Measurements from ENCODE around the gene DMTF1. TPM values are rescaled to one million over a fixed set of nuclear protein-coding genes. Genes with fewer than 3 reads are reported as not detected.
"Not testable (repeated sequence)": the region's sequence is repeated elsewhere in the genome, so short reads cannot be mapped to it uniquely, and the experiment has no call there.

DMTF1 gene
- total RNA-seq, 2 donors from 2014 or later: 25.7 to 26.9 TPM

DNA sequence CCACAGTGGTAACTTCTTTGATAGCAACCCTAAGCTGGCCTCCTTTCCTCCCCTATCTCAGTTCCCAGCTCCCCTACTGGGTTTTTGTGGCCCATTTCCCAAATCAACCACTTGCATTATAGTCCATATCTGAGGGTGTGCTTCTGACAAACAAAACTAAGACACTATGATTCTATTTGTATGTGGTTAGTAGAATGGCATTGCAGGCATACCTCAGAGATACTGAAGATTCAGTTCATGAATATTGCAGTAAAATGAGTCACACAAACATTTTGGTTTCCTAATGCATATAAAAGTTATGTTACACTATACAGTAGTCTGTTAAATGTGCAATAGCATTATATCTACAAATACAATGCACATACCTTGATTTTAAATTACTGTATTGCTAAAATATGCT is 82.7 kb downstream of the DMTF1 start:
- H3K9me3 ChIP-seq: no peaks in the 10 kb centered on the region
- TF ChIP-seq, protein P1, sequence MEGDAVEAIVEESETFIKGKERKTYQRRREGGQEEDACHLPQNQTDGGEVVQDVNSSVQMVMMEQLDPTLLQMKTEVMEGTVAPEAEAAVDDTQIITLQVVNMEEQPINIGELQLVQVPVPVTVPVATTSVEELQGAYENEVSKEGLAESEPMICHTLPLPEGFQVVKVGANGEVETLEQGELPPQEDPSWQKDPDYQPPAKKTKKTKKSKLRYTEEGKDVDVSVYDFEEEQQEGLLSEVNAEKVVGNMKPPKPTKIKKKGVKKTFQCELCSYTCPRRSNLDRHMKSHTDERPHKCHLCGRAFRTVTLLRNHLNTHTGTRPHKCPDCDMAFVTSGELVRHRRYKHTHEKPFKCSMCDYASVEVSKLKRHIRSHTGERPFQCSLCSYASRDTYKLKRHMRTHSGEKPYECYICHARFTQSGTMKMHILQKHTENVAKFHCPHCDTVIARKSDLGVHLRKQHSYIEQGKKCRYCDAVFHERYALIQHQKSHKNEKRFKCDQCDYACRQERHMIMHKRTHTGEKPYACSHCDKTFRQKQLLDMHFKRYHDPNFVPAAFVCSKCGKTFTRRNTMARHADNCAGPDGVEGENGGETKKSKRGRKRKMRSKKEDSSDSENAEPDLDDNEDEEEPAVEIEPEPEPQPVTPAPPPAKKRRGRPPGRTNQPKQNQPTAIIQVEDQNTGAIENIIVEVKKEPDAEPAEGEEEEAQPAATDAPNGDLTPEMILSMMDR (IDR thresholded peaks at IDR 0.05): no peak
- no peak overlapping the region for H3K27ac ChIP-seq
- no peak for DNase-seq (ENCODE audit: low spot score)
- peaks cover 0 to 13% of the 10 kb centered on the region in 2 donors for H3K4me1 ChIP-seq
- H3K4me3 ChIP-seq: no peak overlapping the region
- no peaks in the 10 kb centered on the region for H3K36me3 ChIP-seq
- H3K27me3 ChIP-seq: no peaks in the 10 kb centered on the region

DNA sequence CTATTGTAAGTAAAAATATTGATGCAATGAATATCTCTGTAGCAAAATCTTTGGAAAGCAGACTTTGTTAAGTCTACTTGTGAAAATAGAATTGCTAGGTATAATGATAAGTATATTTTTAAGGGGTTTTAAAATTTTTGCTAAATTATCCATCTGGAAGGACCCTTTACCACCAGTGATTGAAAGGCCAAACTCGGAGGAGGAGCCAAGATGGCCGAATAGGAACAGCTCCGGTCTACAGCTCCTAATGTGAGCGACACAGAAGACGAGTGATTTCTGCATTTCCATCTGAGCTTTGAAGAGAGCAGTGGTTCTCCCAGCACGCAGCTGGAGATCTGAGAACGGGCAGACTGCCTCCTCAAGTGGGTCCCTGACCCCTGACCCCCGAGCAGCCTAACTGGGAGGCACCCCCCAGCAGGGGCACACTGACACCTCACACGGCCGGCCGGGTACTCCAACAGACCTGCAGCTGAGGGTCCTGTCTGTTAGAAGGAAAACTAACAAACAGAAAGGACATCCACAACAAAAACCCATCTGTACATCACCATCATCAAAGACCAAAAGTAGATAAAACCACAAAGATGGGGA is 86.3 kb downstream of the DMTF1 start:
- not testable (repeated sequence) for H3K4me1 ChIP-seq; H3K4me3 ChIP-seq; H3K9me3 ChIP-seq; H3K27ac ChIP-seq; H3K27me3 ChIP-seq; H3K36me3 ChIP-seq; DNase-seq (ENCODE audit: low spot score)

DNA sequence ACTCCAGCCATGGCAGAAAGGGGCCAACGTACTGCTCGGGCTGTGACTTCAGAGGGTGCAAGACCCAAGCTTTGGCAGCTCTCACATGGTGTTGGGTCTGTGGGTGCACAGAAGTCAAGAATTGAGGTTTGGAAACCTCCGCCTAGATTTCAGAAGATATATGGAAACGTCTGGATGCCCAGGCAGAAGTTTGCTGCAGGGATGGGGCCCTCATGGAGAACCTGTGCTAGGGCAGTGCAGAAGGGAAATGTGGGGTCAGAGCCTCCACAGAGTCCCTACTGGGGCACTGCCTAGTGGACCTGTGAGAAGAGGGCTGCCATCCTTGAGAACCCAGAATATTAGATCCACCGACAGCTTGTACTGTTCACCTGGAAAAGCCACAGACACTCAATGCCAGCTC is 93.4 kb downstream of the DMTF1 start:
- not testable (repeated sequence) for DNase-seq (ENCODE audit: low spot score); H3K36me3 ChIP-seq; H3K4me1 ChIP-seq; H3K9me3 ChIP-seq; H3K27ac ChIP-seq; H3K4me3 ChIP-seq; H3K27me3 ChIP-seq

Other genes with a start within 250 kb of the DMTF1 start
- 1 to 10 TPM; 4.0 to 9.1 TPM for gene ELAPOR2, start 92.8 kb upstream of the DMTF1 start, total RNA-seq
- 10 to 100 TPM in 1 of 2 donors, 1 to 10 TPM in 1; 5.6 to 17.9 TPM for gene TMEM243, start 67.3 kb downstream of the DMTF1 start, total RNA-seq
- 1 to 10 TPM; 5.6 to 6.1 TPM for gene CROT, start 193.2 kb downstream of the DMTF1 start, total RNA-seq

Measured in right atrium auricular region (tissue), 2 donors.